Measurements from ENCODE around the gene PLCD3. TPM values are rescaled to one million over a fixed set of nuclear protein-coding genes. Genes with fewer than 3 reads are reported as not detected.

The PLCD3 gene
- total and polyA plus RNA-seq, 10 of the 15 experiments (the other 5 are each of a cell fraction or from before 2014, with no cell fraction given) = 0.02 to 1.6 (median 0.44) TPM

GRCh38 chr17:45161288-45162024 is 29.1 kb upstream of the PLCD3 start, which contains the start of gene HEXIM2:
Gene HEXIM2 (plus strand): TSS chr17:45161875. CDS start chr17:45162794, 919 bp downstream.
- DNase-seq (ENCODE audit: low read depth, low spot score) = peak; percentile 100
- no peaks in the 10 kb centered on the region for H3K9me3 ChIP-seq (replicated peaks; ENCODE audit: control insufficient read depth, insufficient read depth, low read length)
- H3K27me3 ChIP-seq (replicated peaks in 1 of 2; ENCODE audit: control insufficient read depth in 2 of 2, insufficient read depth in 2 of 2, low read length in 1 of 2) = no peaks in the 10 kb centered on the region
- H2AFZ ChIP-seq (ENCODE audit: control insufficient read depth, low read depth, low read length) = peak within 1 kb of the TSS; percentile 78
- H3K79me2 ChIP-seq (ENCODE audit: control insufficient read depth, insufficient read depth, low read length) = peaks cover 36% of the 10 kb centered on the region
- H3K36me3 ChIP-seq (ENCODE audit: control insufficient read depth in 2 of 2, insufficient read depth in 2 of 2, low read length in 1 of 2) = no peaks in the 10 kb centered on the region
- ChIA-PET RAD21 (ENCODE audit: unreplicated experiment) (interaction anchor here (0.7 to 4.7 kb wide), 13 partner anchors 10 to 219 kb away, joined by 3 to 100 read pairs (median 4); partner anchors contain the start of genes ACBD4, HEXIM1 and MAP3K14), POLR2A (interaction anchor here (0.6 to 6.6 kb wide), 17 partner anchors 10 to 1000 kb away, joined by 3 to 239 read pairs (median 4); partner anchors contain the start of genes HEXIM1 and NMT1), SMC1A (ENCODE audit: uncharacterized antibody, unreplicated experiment) (interaction anchor here (0.6 to 6.4 kb wide), 13 partner anchors 11 to 259 kb away, joined by 3 to 114 read pairs (median 4); partner anchors contain the start of genes ACBD4 and HEXIM1), CTCF (interaction anchor here (0.7 to 7.4 kb wide), 13 partner anchors 11 to 1940 kb away, joined by 3 to 199 read pairs (median 4); partner anchors contain the start of genes ACBD4 and HEXIM1)
- no peaks in the 10 kb centered on the region for H4K20me1 ChIP-seq (ENCODE audit: control insufficient read depth, insufficient read depth)
- intact Hi-C loops (cut with micrococcal nuclease; ENCODE audit: unreplicated experiment) = loop anchor here (1.0 kb wide), 1 partner anchor 13 kb away; the partner anchor contains the start of gene HEXIM1
- ATAC-seq = peak; percentile 96
- peak; percentile 98 for FAIRE-seq
- H3K4me1 ChIP-seq (ENCODE audit: control insufficient read depth, insufficient read depth, low read length) = peaks cover 8% of the 10 kb centered on the region
- H3K4me2 ChIP-seq (ENCODE audit: control insufficient read depth, insufficient read depth) = peak within 1 kb of the TSS; percentile 99
- in situ Hi-C loops (cut with MboI) = no loop called here
- H3K4me3 ChIP-seq = peak within 1 kb of the TSS; percentile 86
- peak within 1 kb of the TSS; percentile 100 for H3K9ac ChIP-seq (ENCODE audit: control insufficient read depth, insufficient read depth, low read length)
- H3K27ac ChIP-seq (ENCODE audit: control insufficient read depth, insufficient read depth) = peak within 1 kb of the TSS; percentile 98
- BruUV-seq (replicated peaks) = no TSS peak
- WGBS (ENCODE audit: insufficient coverage, insufficient replicate concordance, low lambda C conversion rate, missing lambda C conversion rate) = 1% methylated on average over 42 of the region's 53 CpGs
- TF ChIP-seq NBN (IDR thresholded peaks at IDR 0.05) (peak; percentile 77), KDM1A (IDR thresholded peaks at IDR 0.05; ENCODE audit: borderline replicate concordance) (no peak), PBX3 (IDR thresholded peaks at IDR 0.05; ENCODE audit: insufficient replicate concordance, low read depth, low read length) (peak; percentile 92), USF2 (IDR thresholded peaks at IDR 0.05; ENCODE audit: borderline replicate concordance, low read depth, low read length) (no peak), STAT1 (conservative IDR thresholded peaks at IDR 0.05) (0 out of 2 replicates have a peak, but pooled peaks have one; percentile 34), CREM (IDR thresholded peaks at IDR 0.05; ENCODE audit: low read depth) (peak; percentile 94), RFX5 (IDR thresholded peaks at IDR 0.05; ENCODE audit: low read depth, low read length) (0 out of 2 replicates have a peak, but pooled peaks have one; percentile 13), RUNX3 (IDR thresholded peaks at IDR 0.05; ENCODE audit: low read length) (peak; percentile 56), MTA3 (IDR thresholded peaks at IDR 0.05; ENCODE audit: borderline replicate concordance, low read length) (no peak), ZBTB40 (IDR thresholded peaks at IDR 0.05; ENCODE audit: borderline replicate concordance) (peak; percentile 71; the same call in 1 of the 2 replicates), LARP7 (IDR thresholded peaks at IDR 0.05) (peak; percentile 88), RELA (IDR thresholded peaks at IDR 0.05; ENCODE audit: borderline replicate concordance, partially characterized antibody) (peak; percentile 69), DPF2 (IDR thresholded peaks at IDR 0.05) (peak; percentile 77; the same call in 1 of the 2 replicates), ESRRA (IDR thresholded peaks at IDR 0.05; ENCODE audit: low read length) (no peak), SP1 (IDR thresholded peaks at IDR 0.05; ENCODE audit: low read depth, low read length) (peak; percentile 94), NR2C2 (IDR thresholded peaks at IDR 0.05; ENCODE audit: borderline replicate concordance, control insufficient read depth, insufficient read length, low read depth) (no peak), ZNF622 (IDR thresholded peaks at IDR 0.05) (no peak), YY1 (IDR thresholded peaks at IDR 0.05; ENCODE audit: low read depth, low read length) (peak; percentile 99), WRNIP1 (IDR thresholded peaks at IDR 0.05; ENCODE audit: borderline replicate concordance, low read depth, low read length) (no peak)
